Mesothelial cell of epicardium (in vitro differentiated cells): Measurements from ENCODE around the gene GATAD2B. TPM values are rescaled to one million over a fixed set of nuclear protein-coding genes. Genes with fewer than 3 reads are reported as not detected.

Experiments
- DNase-seq, 2 experiments: peaks; one replicate each; pipeline ENCODE4 v3.0.0; 2021; ENCODE audit warnings: low spot score in 2 of 2; ENCODE audit not compliant: unreplicated experiment in 2 of 2
- H3K27ac Mint-ChIP-seq: 2 replicates; pipeline ENCODE4 v1.8.0; 2021; ENCODE audit warnings: mixed read lengths
- H3K27me3 Mint-ChIP-seq: 2 replicates; pipeline ENCODE4 v1.8.0; 2021; ENCODE audit warnings: low read depth, mixed read lengths
- H3K36me3 Mint-ChIP-seq: 2 replicates; pipeline ENCODE4 v1.8.0; 2021; ENCODE audit warnings: mixed read lengths
- H3K4me1 Mint-ChIP-seq: 2 replicates; pipeline ENCODE4 v1.8.0; 2021; ENCODE audit warnings: mixed read lengths
- H3K4me3 Mint-ChIP-seq: 2 replicates; pipeline ENCODE4 v1.8.0; 2021; ENCODE audit warnings: mild to moderate bottlenecking, moderate library complexity, mixed read lengths
- H3K9me3 Mint-ChIP-seq: 2 replicates; pipeline ENCODE4 v1.8.0; 2021; ENCODE audit warnings: mixed read lengths
- total RNA-seq: library from RNA; stranded (reverse); gene quantifications from 3 replicates; pipeline ENCODE4 v1.2.1, GENCODE V29; 2021
- TF ChIP-seq, protein P1 (sequence below): fragments of 200-600 bp; sonication (generic); IDR thresholded peaks from one replicate; pipeline ENCODE4 v1.5.0; 2021; ENCODE audit warnings: antibody characterized with exemption; ENCODE audit not compliant: unreplicated experiment

Gene GATAD2B
- total RNA-seq, 1 donor from 2014 or later, result 77.3 TPM

GRCh38 chr1:153932156-153933131 is 9.7 kb upstream of the GATAD2B start:
- Mint-ChIP-seq H3K36me3 (peaks cover 22% of the 10 kb centered on the region), H3K27ac (no peak overlapping the region), H3K4me3 (no peak overlapping the region), H3K27me3 (no peaks in the 10 kb centered on the region), H3K9me3 (no peaks in the 10 kb centered on the region), H3K4me1 (no peaks in the 10 kb centered on the region)
- TF ChIP-seq, protein P1, sequence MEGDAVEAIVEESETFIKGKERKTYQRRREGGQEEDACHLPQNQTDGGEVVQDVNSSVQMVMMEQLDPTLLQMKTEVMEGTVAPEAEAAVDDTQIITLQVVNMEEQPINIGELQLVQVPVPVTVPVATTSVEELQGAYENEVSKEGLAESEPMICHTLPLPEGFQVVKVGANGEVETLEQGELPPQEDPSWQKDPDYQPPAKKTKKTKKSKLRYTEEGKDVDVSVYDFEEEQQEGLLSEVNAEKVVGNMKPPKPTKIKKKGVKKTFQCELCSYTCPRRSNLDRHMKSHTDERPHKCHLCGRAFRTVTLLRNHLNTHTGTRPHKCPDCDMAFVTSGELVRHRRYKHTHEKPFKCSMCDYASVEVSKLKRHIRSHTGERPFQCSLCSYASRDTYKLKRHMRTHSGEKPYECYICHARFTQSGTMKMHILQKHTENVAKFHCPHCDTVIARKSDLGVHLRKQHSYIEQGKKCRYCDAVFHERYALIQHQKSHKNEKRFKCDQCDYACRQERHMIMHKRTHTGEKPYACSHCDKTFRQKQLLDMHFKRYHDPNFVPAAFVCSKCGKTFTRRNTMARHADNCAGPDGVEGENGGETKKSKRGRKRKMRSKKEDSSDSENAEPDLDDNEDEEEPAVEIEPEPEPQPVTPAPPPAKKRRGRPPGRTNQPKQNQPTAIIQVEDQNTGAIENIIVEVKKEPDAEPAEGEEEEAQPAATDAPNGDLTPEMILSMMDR, result no peak
- no peak for DNase-seq

DNA sequence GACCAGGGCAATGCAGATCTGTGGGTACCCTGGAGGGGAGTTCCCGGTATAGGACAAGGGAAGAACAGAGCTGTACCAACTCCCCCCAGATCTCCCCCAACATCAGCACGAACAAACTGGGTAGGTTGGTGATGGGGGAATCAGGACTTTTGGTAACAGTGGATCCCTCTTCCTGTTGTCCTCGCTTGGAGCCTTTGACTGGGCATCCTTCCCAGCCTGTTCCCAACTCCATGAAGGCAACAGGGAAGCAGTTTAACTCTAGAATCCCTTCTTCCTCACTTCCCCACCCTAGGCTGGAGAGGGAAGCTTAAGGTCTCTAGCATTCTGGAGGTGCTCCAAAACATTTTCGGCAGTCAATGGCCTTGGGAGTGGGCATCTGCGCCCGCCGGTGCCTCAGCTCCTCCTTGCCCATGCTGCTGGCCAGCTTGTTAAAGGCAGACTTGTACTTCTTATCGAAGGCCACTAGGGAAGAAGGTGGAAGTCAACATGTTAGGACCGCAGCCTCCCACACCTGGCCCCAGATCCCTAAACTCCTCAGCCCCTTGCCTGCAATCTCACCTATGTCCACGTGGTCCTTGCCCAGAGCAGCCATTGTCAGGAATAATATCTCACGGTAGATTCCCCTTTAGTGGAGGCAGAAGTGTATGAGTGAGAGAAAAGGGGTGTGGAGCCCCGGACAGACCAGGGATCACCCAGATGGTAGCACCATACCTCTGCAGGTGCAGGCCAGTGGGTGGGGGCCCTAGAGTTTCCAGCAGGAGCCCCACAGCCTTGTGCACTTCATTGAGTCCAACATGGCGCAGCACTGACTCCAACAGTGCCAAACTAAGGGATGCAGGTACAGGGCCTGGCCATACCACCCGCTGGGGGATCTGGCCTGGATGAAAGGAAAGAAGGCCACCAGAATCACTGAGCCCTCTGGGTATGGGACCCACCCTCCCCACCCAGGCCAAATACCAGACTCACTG is 7.5 kb upstream of the GATAD2B start:
- Mint-ChIP-seq H3K27ac (no peak overlapping the region), H3K4me3 (no peak overlapping the region), H3K36me3 (peaks cover 14% of the 10 kb centered on the region), H3K9me3 (no peaks in the 10 kb centered on the region), H3K4me1 (no peaks in the 10 kb centered on the region), H3K27me3 (no peaks in the 10 kb centered on the region)
- DNase-seq, result no peak
- TF ChIP-seq, protein P1, result no peak

GRCh38 chr1:153929426-153929825 is 6.7 kb upstream of the GATAD2B start:
- TF ChIP-seq, protein P1, result no peak
- no peak for DNase-seq
- Mint-ChIP-seq H3K9me3 (no peaks in the 10 kb centered on the region), H3K4me1 (no peaks in the 10 kb centered on the region), H3K36me3 (peaks cover 7% of the 10 kb centered on the region), H3K27me3 (no peaks in the 10 kb centered on the region), H3K27ac (no peak overlapping the region), H3K4me3 (no peak overlapping the region)

GRCh38 chr1:153928791-153929341 is 6.1 kb upstream of the GATAD2B start:
- TF ChIP-seq, protein P1, result no peak
- no peak overlapping the region for H3K4me3 Mint-ChIP-seq
- no peaks in the 10 kb centered on the region for H3K9me3 Mint-ChIP-seq
- no peaks in the 10 kb centered on the region for H3K27me3 Mint-ChIP-seq
- H3K27ac Mint-ChIP-seq, result no peak overlapping the region
- DNase-seq, result no peak
- H3K36me3 Mint-ChIP-seq, result peaks cover 6% of the 10 kb centered on the region
- peaks cover under 1% of the 10 kb centered on the region for H3K4me1 Mint-ChIP-seq

DNA sequence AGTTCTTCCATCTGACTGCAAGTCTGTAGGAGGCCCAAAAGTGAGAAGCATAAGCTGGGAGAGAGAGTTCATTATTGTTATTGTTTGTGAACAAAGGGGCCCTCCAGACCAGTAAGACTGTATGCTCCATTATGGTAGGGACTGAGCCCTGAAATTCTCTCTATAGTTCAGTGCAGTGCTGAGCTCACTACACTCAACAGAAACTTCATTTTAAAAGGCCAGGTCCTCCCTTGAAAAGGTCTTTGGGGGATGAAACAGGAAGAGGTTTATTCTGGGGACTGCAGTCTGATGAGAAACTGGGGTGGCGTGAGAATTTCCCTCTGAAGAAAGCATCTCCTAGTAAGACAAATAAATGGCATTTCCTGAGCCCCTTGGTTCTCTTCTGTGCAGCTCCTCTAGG is 5.5 kb upstream of the GATAD2B start:
- Mint-ChIP-seq H3K9me3 (no peaks in the 10 kb centered on the region), H3K27me3 (no peaks in the 10 kb centered on the region), H3K36me3 (peaks cover 4% of the 10 kb centered on the region), H3K27ac (no peak overlapping the region), H3K4me1 (peaks cover 5% of the 10 kb centered on the region), H3K4me3 (no peak overlapping the region)
- TF ChIP-seq, protein P1, result no peak
- DNase-seq, result no peak
